ENCODE results near the gene FSTL4.

GRCh38 chr5:133274597-133274935 is 337.8 kb downstream of the FSTL4 start:
- TF ChIP-seq POLR2A (IDR thresholded peaks at IDR 0.05): no peak
- TF ChIP-seq, protein P1, sequence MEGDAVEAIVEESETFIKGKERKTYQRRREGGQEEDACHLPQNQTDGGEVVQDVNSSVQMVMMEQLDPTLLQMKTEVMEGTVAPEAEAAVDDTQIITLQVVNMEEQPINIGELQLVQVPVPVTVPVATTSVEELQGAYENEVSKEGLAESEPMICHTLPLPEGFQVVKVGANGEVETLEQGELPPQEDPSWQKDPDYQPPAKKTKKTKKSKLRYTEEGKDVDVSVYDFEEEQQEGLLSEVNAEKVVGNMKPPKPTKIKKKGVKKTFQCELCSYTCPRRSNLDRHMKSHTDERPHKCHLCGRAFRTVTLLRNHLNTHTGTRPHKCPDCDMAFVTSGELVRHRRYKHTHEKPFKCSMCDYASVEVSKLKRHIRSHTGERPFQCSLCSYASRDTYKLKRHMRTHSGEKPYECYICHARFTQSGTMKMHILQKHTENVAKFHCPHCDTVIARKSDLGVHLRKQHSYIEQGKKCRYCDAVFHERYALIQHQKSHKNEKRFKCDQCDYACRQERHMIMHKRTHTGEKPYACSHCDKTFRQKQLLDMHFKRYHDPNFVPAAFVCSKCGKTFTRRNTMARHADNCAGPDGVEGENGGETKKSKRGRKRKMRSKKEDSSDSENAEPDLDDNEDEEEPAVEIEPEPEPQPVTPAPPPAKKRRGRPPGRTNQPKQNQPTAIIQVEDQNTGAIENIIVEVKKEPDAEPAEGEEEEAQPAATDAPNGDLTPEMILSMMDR (IDR thresholded peaks at IDR 0.05 in 4 of 5, conservative IDR thresholded peaks at IDR 0.05 in 1 of 5): no peak

Data from gastrocnemius medialis (tissue), 4 donors.